Astrocyte (in vitro differentiated cells and primary cell): ENCODE data around the gene ACTG2. TPM values are rescaled to one million over a fixed set of nuclear protein-coding genes. Genes with fewer than 3 reads are reported as not detected.

ENCODE experiments used
- DNase-seq: peaks from one replicate; pipeline ENCODE4 v3.0.0-alpha.2; 2010; ENCODE audit warnings: low read depth
- FAIRE-seq: peaks from 2 replicates; lab custom pipeline; 2011; peaks lifted over from hg19 to GRCh38; lab: Jason Lieb, UNC
- H2AFZ ChIP-seq: 2 replicates; pipeline ENCODE4 v1.6.0; 2012; ENCODE audit warnings: low read depth, low read length, inconsistent platforms
- H3K27ac ChIP-seq: 2 replicates; pipeline ENCODE4 v1.5.1; 2011; ENCODE audit warnings: low read depth, low read length, inconsistent platforms
- H3K27me3 ChIP-seq: 2 replicates; pipeline ENCODE4 v1.6.0; 2011; ENCODE audit warnings: low read length, inconsistent platforms; ENCODE audit not compliant: insufficient read depth
- H3K36me3 ChIP-seq: 2 replicates; pipeline ENCODE4 v1.5.1; 2011; ENCODE audit warnings: low read length, inconsistent platforms; ENCODE audit not compliant: insufficient read depth
- H3K4me1 ChIP-seq: 2 replicates; pipeline ENCODE4 v1.5.1; 2011; ENCODE audit warnings: low read length, inconsistent platforms; ENCODE audit not compliant: insufficient read depth
- H3K4me2 ChIP-seq: 2 replicates; pipeline ENCODE4 v1.6.0; 2012; ENCODE audit warnings: low read length, inconsistent platforms
- H3K4me3 ChIP-seq: 2 replicates; pipeline ENCODE4 v1.5.1; 2011; ENCODE audit warnings: low read depth, mild to moderate bottlenecking, low read length, inconsistent platforms; ENCODE audit not compliant: insufficient read depth
- H3K79me2 ChIP-seq: 2 replicates; pipeline ENCODE4 v1.6.0; 2012; ENCODE audit warnings: mild to moderate bottlenecking, low read length, inconsistent platforms; ENCODE audit not compliant: insufficient read depth
- H3K9ac ChIP-seq: 2 replicates; pipeline ENCODE4 v1.6.0; 2012; ENCODE audit warnings: mild to moderate bottlenecking, low read length, inconsistent platforms
- H3K9me3 ChIP-seq: 2 replicates; pipeline ENCODE4 v1.5.1; 2012; ENCODE audit warnings: low read depth, mild to moderate bottlenecking, low read length, inconsistent platforms; ENCODE audit not compliant: insufficient read depth
- H4K20me1 ChIP-seq: 2 replicates; pipeline ENCODE4 v1.6.0; 2012; ENCODE audit warnings: low read length, inconsistent platforms; ENCODE audit not compliant: insufficient read depth
- H3K27ac Mint-ChIP-seq: one replicate; pipeline ENCODE4 v1.8.0; 2021; ENCODE audit warnings: mild to moderate bottlenecking, mixed read lengths; ENCODE audit not compliant: unreplicated experiment
- H3K27me3 Mint-ChIP-seq: one replicate; pipeline ENCODE4 v1.8.0; 2021; ENCODE audit warnings: low read depth, mixed read lengths; ENCODE audit not compliant: unreplicated experiment
- H3K36me3 Mint-ChIP-seq: one replicate; pipeline ENCODE4 v1.8.0; 2021; ENCODE audit warnings: low read depth, mixed read lengths; ENCODE audit not compliant: unreplicated experiment
- H3K4me1 Mint-ChIP-seq: one replicate; pipeline ENCODE4 v1.8.0; 2021; ENCODE audit warnings: low read depth, mixed read lengths; ENCODE audit not compliant: unreplicated experiment
- H3K4me3 Mint-ChIP-seq: one replicate; pipeline ENCODE4 v1.8.0; 2021; ENCODE audit warnings: mild to moderate bottlenecking, moderate library complexity, mixed read lengths; ENCODE audit not compliant: unreplicated experiment
- H3K9me3 Mint-ChIP-seq: one replicate; pipeline ENCODE4 v1.8.0; 2021; ENCODE audit warnings: mild to moderate bottlenecking, mixed read lengths; ENCODE audit not compliant: unreplicated experiment
- CTCF ChIP-seq: IDR thresholded peaks from 2 replicates; pipeline ENCODE4 v1.5.1; 2011; ENCODE audit warnings: low read depth, mild to moderate bottlenecking, inconsistent platforms, low read length, moderate library complexity; ENCODE audit not compliant: insufficient read depth
- EZH2 ChIP-seq: IDR thresholded peaks from 2 replicates; pipeline ENCODE4 v1.6.1; 2012; ENCODE audit warnings: mild to moderate bottlenecking, low read length, inconsistent platforms; ENCODE audit not compliant: insufficient read depth
- total RNA-seq: library from RNA; stranded (reverse); gene quantifications from 2 replicates; pipeline ENCODE4 v1.2.1, GENCODE V29; 2021

The ACTG2 gene
- total RNA-seq, 1 donor from 2014 or later: 298 TPM

GRCh38 chr2:73930386-73930785, 37.6 kb downstream of the ACTG2 start:
- H3K4me1 ChIP-seq: peaks cover 18% of the 10 kb centered on the region
- Mint-ChIP-seq H3K9me3 (no peaks in the 10 kb centered on the region), H3K4me1 (peaks cover 49% of the 10 kb centered on the region), H3K27ac (no peak overlapping the region), H3K4me3 (no peak overlapping the region), H3K27me3 (no peaks in the 10 kb centered on the region), H3K36me3 (peaks cover 3% of the 10 kb centered on the region)
- no peak overlapping the region for H3K9ac ChIP-seq
- no peak overlapping the region for H2AFZ ChIP-seq
- FAIRE-seq (no peak), DNase-seq (no peak)
- H3K27me3 ChIP-seq: no peaks in the 10 kb centered on the region
- peaks cover 81% of the 10 kb centered on the region for H3K79me2 ChIP-seq
- H3K4me2 ChIP-seq: no peak overlapping the region
- TF ChIP-seq CTCF (no peak), EZH2 (no peak)
- H4K20me1 ChIP-seq: peaks cover 62% of the 10 kb centered on the region
- H3K27ac ChIP-seq: no peak overlapping the region
- no peak overlapping the region for H3K4me3 ChIP-seq
- H3K9me3 ChIP-seq: no peaks in the 10 kb centered on the region
- no peaks in the 10 kb centered on the region for H3K36me3 ChIP-seq

GRCh38 chr2:73931531-73932500, 39.0 kb downstream of the ACTG2 start:
- no peaks in the 10 kb centered on the region for H3K9me3 ChIP-seq
- H2AFZ ChIP-seq: no peak overlapping the region
- no peaks in the 10 kb centered on the region for H3K27me3 ChIP-seq
- H3K27me3 Mint-ChIP-seq: no peaks in the 10 kb centered on the region
- H3K9me3 Mint-ChIP-seq: no peaks in the 10 kb centered on the region
- DNase-seq (peak; percentile 69), FAIRE-seq (no peak)
- H3K79me2 ChIP-seq: peaks cover 94% of the 10 kb centered on the region
- H3K4me1 Mint-ChIP-seq: peaks cover 57% of the 10 kb centered on the region
- H3K27ac Mint-ChIP-seq: peak overlapping the region; percentile 42
- no peak overlapping the region for H3K4me3 ChIP-seq
- TF ChIP-seq EZH2 (no peak), CTCF (no peak)
- peaks cover 76% of the 10 kb centered on the region for H4K20me1 ChIP-seq
- H3K36me3 Mint-ChIP-seq: peaks cover 11% of the 10 kb centered on the region
- peaks cover 19% of the 10 kb centered on the region for H3K4me1 ChIP-seq
- no peak overlapping the region for H3K9ac ChIP-seq
- no peak overlapping the region for H3K4me3 Mint-ChIP-seq
- no peak overlapping the region for H3K27ac ChIP-seq
- H3K36me3 ChIP-seq: peaks cover 5% of the 10 kb centered on the region
- H3K4me2 ChIP-seq: peak overlapping the region; percentile 42

DNA sequence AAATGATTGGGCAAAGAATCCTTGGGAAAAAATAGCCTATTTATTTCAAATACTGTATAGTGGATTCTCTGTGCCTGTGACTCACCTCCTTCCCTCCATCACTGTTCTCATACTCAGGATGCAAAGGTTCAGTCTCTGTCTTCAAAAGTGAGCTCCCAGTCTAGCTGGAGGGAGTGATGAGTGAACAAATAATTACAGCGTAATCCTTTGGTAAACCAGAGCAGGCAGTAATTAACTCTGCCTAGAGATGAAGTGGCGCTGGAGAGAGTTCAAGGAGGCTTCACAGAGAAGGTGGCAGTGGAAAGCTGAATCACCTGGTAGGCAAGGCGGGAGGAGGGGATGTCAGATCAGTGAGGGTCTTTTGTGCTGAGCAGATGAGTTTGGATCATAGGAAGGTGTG, 40.4 kb downstream of the ACTG2 start:
- H3K36me3 ChIP-seq: peaks cover 5% of the 10 kb centered on the region
- H3K27ac ChIP-seq: peak overlapping the region; percentile 7
- no peak overlapping the region for H3K4me3 ChIP-seq
- H3K9ac ChIP-seq: no peak overlapping the region
- Mint-ChIP-seq H3K27ac (peak overlapping the region; percentile 27), H3K36me3 (peaks cover 18% of the 10 kb centered on the region), H3K9me3 (no peaks in the 10 kb centered on the region), H3K4me3 (no peak overlapping the region), H3K4me1 (peaks cover 66% of the 10 kb centered on the region), H3K27me3 (no peaks in the 10 kb centered on the region)
- no peak for TF ChIP-seq CTCF
- H3K4me1 ChIP-seq: peaks cover 27% of the 10 kb centered on the region
- FAIRE-seq: no peak
- no peak for DNase-seq
- H3K27me3 ChIP-seq: no peaks in the 10 kb centered on the region
- peaks cover 90% of the 10 kb centered on the region for H4K20me1 ChIP-seq
- no peak overlapping the region for H3K4me2 ChIP-seq
- H3K9me3 ChIP-seq: no peaks in the 10 kb centered on the region
- no peak overlapping the region for H2AFZ ChIP-seq
- H3K79me2 ChIP-seq: peaks cover 93% of the 10 kb centered on the region
